Lung (tissue), 12 donors: ENCODE data around the gene CYP20A1. TPM values are rescaled to one million over a fixed set of nuclear protein-coding genes. Genes with fewer than 3 reads are reported as not detected.

Experiments
- ATAC-seq: fragments of 200-7000 bp; cut with Tn5 transposase; one replicate; pipeline ENCODE4 v1.9.1; 2020; ENCODE audit warnings: moderate number of reproducible peaks; ENCODE audit not compliant: insufficient read depth, low FRiP score
- DNase-seq, 3 donors: peaks; one replicate each; pipeline ENCODE4 v3.0.0-alpha.2; 2013 to 2017
- H3K27ac ChIP-seq, 2 donors: one replicate each; pipeline ENCODE4 v1.5.1; 2013; ENCODE audit warnings: mild to moderate bottlenecking in 2 of 2, moderate library complexity in 2 of 2, control low read depth in 1 of 2, inconsistent platforms in 1 of 2, low read depth in 1 of 2, low read length in 1 of 2
- H3K27me3 ChIP-seq, 3 donors: one replicate each; pipeline ENCODE4 v1.5.1; 2013; ENCODE audit warnings: low read length in 2 of 3; ENCODE audit not compliant: control insufficient read depth in 3 of 3, insufficient read depth in 3 of 3
- H3K36me3 ChIP-seq, 4 donors: one replicate each; pipeline ENCODE4 v1.5.1; 2013; ENCODE audit warnings: low read length in 4 of 4, mild to moderate bottlenecking in 1 of 4, moderate library complexity in 1 of 4; ENCODE audit not compliant: control insufficient read depth in 4 of 4, insufficient read depth in 4 of 4
- H3K4me1 ChIP-seq, 5 donors: one replicate each; pipeline ENCODE4 v1.5.1; 2013; ENCODE audit warnings: low read length in 5 of 5, mild to moderate bottlenecking in 2 of 5, moderate library complexity in 1 of 5; ENCODE audit not compliant: control insufficient read depth in 5 of 5, insufficient read depth in 5 of 5
- H3K4me3 ChIP-seq: one replicate; pipeline ENCODE4 v1.5.1; 2013; ENCODE audit warnings: mild to moderate bottlenecking, control low read depth, moderate library complexity
- H3K9ac ChIP-seq, 2 donors: one replicate each; pipeline ENCODE4 v1.5.1; 2013; ENCODE audit warnings: low read length in 2 of 2, control low read depth in 1 of 2; ENCODE audit not compliant: insufficient read depth in 1 of 2
- H3K9me3 ChIP-seq, 4 donors: one replicate each; pipeline ENCODE4 v1.5.1; 2013; ENCODE audit warnings: low read length in 3 of 4, mild to moderate bottlenecking in 1 of 4, moderate library complexity in 1 of 4; ENCODE audit not compliant: control insufficient read depth in 4 of 4, insufficient read depth in 3 of 4
- WGBS, 2 donors: extraction: QIAGEN DNeasy Blood & Tissue Kit; methylation state at CpG; one replicate each; pipeline ENCODE4 v1.1.7; 2013; 5-methylcytosine and 5-hydroxymethylcytosine counted together
- polyA plus RNA-seq, 2 donors: library from polyadenylated mRNA; stranded (reverse); fragments of 200-250 nt; gene quantifications; one replicate each; pipeline ENCODE4 v1.2.1, GENCODE V29; 2013
- total RNA-seq, 2 donors: library from RNA; depleted of rRNA in 1 of 2; stranded (reverse); fragments of >200 nt in 1 of 2; gene quantifications; one replicate each; pipeline ENCODE4 v1.2.1, GENCODE V29; 2014 to 2021
- TF ChIP-seq, protein P1 (sequence below): IDR thresholded peaks from 2 replicates; pipeline ENCODE4 v1.5.1; 2012; ENCODE audit warnings: mild to moderate bottlenecking; ENCODE audit errors: control extremely low read depth, extremely low read depth
- donor health status: control.
- donor health status: control.
- donor health status: Bipolar disorder and iron deficiency.
- donor health status: healthy.
- donor health status: DM: yes; HTN: yes; CAD: no.

Gene CYP20A1
- total and polyA plus RNA-seq, 4 donors = 10.9 to 31.5 (median 21.0) TPM

- H3K27ac ChIP-seq = no peak overlapping the region
- ATAC-seq = no peak
- WGBS, 2 donors = 94 to 97% methylated on average over 3 of the region's 3 CpGs
- H3K4me3 ChIP-seq = no peak overlapping the region
- no peaks in the 10 kb centered on the region for H3K27me3 ChIP-seq
- H3K4me1 ChIP-seq = no peaks in the 10 kb centered on the region
- DNase-seq = no peak
- no peak overlapping the region for H3K9ac ChIP-seq
- TF ChIP-seq, protein P1, sequence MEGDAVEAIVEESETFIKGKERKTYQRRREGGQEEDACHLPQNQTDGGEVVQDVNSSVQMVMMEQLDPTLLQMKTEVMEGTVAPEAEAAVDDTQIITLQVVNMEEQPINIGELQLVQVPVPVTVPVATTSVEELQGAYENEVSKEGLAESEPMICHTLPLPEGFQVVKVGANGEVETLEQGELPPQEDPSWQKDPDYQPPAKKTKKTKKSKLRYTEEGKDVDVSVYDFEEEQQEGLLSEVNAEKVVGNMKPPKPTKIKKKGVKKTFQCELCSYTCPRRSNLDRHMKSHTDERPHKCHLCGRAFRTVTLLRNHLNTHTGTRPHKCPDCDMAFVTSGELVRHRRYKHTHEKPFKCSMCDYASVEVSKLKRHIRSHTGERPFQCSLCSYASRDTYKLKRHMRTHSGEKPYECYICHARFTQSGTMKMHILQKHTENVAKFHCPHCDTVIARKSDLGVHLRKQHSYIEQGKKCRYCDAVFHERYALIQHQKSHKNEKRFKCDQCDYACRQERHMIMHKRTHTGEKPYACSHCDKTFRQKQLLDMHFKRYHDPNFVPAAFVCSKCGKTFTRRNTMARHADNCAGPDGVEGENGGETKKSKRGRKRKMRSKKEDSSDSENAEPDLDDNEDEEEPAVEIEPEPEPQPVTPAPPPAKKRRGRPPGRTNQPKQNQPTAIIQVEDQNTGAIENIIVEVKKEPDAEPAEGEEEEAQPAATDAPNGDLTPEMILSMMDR = no peak
- H3K9me3 ChIP-seq = no peaks in the 10 kb centered on the region
- H3K36me3 ChIP-seq = peaks cover 6 to 21% (median 10%) of the 10 kb centered on the region in 4 donors
These were observed 22.7 kb downstream of the CYP20A1 start for GRCh38 chr2:203261326-203262159.

DNA sequence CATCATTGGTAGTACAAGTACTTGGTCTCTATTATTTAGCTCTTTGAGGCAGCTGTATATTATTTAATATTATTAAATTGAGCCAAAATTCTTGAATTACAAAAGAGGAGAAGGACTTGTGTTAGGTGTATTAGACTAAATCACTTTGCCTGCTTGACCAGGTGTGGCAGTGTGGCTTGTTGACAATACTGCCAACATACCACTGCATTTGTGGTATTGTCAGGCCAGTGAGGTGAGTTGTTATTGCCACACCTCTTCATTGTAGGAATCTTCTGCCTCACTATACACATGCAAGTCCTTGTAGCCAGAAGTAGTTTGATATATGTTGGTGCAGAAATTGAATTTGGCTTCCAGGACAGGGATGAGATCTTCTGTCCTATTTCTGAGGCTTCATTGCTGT lies 40.5 kb downstream of the CYP20A1 start:
- no peak overlapping the region for H3K27ac ChIP-seq

GRCh38 chr2:203280428-203281064 lies 41.7 kb downstream of the CYP20A1 start:
- Histone ChIP-seq H3K9me3 (no peaks in the 10 kb centered on the region), H3K27me3 (no peaks in the 10 kb centered on the region), H3K27ac (no peak overlapping the region), H3K36me3 (peaks cover 19 to 40% (median 32%) of the 10 kb centered on the region in 4 donors), H3K4me3 (no peak overlapping the region), H3K4me1 (no peaks in the 10 kb centered on the region), H3K9ac (no peak overlapping the region)
- DNase-seq (no peak), ATAC-seq (no peak)
- 86 to 93% methylated on average over 6 of the region's 6 CpGs for WGBS, 2 donors
- TF ChIP-seq, protein P1 = no peak

More for the DNA sequence above, 40.5 kb downstream of the CYP20A1 start:
- no peak overlapping the region for H3K9ac ChIP-seq
- TF ChIP-seq, protein P1 = no peak
- H3K36me3 ChIP-seq = peaks cover 15 to 36% (median 30%) of the 10 kb centered on the region in 4 donors
- H3K4me1 ChIP-seq = no peaks in the 10 kb centered on the region
- no peaks in the 10 kb centered on the region for H3K9me3 ChIP-seq
- ATAC-seq = no peak
- H3K27me3 ChIP-seq = no peaks in the 10 kb centered on the region
- no peak overlapping the region for H3K4me3 ChIP-seq
- no peak for DNase-seq
